SKM-1 (cell line): Measurements from ENCODE around the gene ADCY1.

Experiments
- DNase-seq: peaks from one replicate; lab custom pipeline; 2025; ENCODE audit not compliant: unreplicated experiment; lab: John Stamatoyannopoulos, UW

The ADCY1 gene

DNA sequence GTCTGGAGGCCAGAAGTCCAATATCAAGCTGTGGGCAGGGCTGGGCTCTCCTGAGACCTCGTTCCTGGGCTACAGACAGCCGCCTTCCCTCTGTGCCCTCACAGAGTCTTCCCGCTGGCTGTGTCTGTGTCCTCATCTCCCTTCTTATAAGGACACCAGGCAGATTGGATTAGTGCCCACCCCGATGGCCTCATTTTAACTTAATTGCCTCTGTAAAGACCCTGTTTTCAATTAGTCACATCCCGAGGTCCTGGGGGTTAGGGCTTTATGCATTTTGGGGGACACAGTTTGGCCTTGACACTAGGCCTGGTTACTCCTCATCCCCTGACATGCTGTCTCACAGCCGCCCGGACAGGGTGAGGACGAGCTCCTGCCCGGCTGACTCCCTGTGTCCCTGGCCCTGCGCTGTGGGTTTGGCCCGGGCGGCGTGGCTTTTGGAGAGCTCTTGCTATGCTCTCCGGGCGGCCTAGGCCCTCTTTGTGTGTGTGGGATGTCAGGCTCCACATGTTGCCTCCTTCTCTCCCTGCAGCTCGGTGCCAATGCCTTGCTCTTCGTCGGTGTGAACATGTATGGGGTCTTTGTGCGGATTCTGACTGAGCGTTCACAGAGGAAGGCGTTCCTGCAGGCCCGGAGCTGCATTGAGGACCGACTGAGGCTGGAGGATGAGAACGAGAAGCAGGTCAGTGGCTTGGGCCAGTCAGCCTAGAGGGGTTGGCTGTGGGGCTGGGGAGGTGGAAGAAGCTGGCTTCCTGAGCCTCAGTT is 18.2 kb downstream of the ADCY1 start:
- no peak for DNase-seq

GRCh38 chr7:45593121-45593541 is 19.0 kb downstream of the ADCY1 start:
- DNase-seq, result no peak

GRCh38 chr7:45593877-45594276 is 19.7 kb downstream of the ADCY1 start:
- no peak for DNase-seq

DNA sequence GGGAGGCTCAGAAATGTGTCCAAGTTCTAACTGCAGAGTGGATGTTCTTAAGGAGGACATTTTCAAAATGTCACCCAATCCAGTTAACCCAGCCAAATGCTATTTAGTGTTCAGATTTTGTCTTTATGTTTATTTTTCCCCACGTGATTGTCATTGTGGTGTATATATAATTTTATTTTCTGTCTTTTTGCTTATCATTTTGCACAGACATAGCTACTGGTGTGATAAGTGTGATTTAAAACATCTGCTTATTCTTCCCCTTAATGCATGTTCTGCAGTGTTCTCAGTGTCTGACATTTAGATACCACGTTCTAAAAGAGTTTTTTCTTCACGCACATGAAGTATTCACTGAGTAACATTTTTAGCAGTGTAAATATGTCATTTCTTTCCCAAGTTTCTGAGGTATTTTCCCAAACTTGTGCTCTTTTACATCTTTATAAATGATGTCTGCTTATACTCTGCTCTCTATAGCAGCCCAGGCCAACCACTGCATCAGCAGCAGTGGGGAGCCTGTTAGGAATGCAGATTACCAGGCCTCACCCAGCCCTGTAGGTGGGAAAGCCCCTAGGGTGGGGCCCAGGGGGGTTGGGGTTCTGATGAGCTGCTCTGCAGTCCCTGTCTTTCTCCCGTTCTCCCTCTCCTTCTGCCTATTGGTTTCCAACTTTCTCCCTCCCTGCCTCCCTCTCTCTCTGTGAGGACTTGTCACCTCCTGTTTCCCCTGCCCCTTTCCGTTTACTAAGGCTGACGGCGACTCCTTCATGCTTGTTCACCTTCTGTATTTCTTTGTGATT is 20.8 kb downstream of the ADCY1 start:
- no peak for DNase-seq

GRCh38 chr7:45595809-45596664 is 21.9 kb downstream of the ADCY1 start:
- DNase-seq, result no peak

- DNase-seq, result no peak
Observed at GRCh38 chr7:45596665-45597095, 22.5 kb downstream of the ADCY1 start.

DNA sequence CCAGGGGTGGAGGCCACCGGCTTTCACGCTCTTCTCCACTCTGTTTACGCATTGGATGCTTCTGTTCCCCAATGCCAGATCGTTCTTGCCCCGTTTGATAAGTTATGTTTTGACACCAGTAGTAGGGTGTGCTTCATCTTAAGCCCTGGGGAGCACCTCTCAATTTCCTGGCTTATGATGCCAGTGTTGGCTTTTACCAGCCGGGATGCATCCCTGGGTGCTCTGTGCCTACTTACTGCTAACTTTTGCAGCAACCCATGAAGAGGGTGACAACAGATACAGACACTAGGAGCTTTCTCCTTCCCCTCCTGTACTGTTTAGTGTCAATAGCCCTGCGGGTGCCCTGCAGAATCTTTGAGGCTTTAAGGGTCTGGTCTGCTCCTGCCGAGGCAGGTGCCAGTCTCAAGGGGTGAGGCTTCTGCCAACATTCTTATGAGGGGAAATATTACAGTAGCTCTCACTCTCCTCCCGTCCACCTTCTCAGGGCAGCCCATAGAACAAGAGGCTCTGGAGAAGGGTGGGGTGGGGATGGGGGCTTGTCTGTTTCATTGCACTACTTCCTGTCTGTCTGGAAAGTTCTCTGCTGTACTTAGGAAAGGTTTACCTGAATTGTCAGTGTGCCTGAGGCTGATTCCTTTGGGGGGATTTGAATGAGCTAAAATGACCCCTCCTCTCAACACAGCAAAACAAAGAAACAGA is 23.3 kb downstream of the ADCY1 start:
- no peak for DNase-seq

DNA sequence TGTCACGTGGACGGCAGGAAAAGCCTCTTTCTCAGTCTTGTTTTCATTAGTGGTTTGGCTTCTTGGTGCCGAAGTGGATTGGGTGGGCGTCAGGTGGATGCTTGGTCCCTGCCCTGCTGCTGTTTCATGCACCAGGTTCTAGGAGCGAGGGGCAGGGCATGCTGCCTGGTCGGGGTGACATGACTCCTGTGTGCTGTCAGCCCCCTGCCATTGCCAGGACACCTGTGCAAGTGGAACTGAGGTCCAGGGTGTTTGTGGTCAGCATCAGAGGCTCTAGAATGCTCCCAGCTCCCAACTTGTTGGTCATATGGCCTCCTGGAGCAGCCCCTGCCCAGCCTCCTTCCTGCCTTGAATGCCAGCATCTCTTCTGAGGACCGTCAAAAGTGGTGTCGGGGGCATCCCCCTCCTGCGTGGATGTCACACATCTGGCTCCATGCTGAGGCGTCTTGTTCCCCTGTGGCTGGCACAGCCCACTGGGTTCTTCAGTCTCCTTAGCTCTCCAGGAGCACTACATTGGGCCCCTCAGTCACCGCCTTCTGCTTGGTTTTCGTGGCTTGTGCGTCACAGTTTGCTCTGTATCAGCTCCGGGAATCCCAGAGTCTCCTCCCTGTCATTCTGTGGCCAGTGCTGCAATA is 24.8 kb downstream of the ADCY1 start:
- no peak for DNase-seq

DNA sequence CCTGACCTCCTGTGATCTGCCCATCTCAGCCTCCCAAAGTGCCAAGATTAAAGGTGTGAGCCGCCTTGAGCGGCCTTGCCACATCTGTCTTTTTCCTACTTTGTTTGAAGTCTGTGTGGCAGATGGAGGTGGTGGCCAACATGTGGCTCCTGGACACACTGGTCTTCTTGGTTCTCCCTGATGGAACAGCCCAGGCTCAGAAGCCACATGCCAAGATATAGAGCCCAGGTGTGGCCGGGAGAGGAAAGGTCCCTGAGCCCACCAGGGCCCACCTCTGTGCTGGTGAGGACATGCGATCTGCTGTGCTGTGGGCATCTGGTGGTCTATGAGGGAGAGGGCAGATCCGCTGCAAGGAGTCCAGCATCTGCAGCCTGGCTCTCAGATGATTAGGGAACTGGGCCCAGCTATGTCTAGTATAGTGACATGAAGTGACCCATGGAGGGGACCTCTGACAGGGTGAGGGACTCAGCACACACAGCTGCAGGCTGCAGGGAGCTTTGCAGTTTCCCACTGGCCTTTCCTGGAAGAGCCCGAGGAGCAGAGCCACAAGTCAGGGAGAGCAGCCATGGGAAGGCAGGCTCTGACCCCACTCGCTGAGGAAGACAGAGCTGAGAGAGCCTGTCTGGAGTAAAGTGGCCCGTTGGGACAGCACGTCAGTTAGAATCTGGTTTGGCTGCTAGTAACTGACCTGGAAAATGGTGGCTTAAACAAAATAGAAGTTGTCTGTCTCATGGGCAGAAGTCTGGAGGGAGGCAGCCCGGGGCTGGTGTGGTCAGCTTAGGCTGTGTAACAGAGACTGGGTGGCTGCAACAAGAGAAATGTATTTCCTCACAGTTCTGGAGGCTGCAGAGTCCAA is 25.9 kb downstream of the ADCY1 start:
- no peak for DNase-seq

DNA sequence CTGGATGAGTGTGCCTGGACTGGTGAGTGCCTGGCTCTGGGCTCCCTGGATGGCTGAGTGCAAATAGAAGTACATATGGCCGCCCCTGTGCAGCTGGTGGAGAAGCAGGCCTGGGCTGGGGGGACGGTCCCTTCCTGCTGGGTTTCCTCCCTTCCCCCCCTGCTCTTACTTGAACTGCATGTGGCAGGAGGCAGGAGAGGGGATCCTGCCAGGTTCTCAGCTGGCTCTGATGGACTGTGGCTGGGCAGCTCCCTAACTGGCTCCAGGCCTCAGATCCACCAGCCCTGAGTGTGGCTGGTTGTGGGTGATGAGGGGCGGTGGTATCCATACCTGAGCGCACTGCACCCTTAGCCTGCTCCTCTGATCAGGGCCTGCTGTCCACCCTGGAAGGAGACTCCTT is 26.9 kb downstream of the ADCY1 start:
- DNase-seq, result no peak

DNA sequence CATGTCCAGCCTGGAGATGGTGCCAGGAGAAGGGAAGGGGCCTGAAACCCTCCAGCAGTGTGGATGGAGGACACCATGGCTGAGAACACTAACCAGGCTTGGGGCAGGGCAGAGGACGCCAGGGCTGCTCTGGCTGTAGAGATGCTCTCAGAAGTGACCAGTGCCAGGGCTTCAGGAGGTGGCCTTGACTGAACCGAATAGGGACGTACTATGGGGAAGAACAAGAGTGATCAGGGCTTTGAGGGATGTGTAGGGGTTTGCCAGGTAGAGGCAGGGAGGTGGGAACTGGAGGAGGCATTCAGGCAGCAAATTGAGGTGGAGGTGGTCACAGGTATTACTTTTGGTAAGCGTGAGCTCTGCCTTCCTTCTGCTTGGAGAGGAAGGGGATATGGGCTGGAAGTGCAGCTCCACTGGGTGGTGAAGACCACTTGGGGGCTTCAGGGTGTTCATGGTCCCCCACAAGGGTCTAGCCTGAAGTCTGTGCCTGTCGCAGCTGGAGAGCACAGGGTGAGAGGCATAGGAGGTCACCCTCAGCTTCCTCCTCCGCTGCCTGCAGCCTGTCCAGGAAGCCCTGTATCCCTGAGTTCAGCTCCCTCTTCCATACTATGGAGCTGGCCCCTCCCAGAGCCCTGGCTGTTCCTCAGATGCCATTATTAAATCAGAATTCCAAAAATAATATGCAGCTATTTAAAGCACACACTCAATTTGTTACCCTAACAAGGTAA is 27.8 kb downstream of the ADCY1 start:
- DNase-seq, result no peak

DNA sequence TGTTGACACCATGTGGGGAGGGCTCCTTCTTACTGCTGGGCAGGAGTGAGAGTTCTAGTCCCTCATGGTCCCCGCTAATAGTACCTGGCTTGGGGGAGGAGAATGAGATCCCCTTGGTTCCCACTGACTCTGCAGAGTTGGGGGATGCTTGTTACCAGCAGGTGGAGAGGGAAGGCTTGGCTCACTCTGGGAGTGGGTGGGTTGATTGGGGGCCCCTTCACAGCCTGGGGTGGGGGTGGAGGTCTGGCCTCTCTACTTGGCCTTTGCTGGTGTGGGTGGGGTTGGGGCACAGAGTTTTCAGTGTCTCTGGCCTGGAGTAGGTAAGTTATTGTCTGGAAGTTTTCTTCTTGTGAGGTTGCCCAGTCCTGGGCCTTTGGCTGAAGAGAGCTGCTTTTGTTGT is 31.9 kb downstream of the ADCY1 start:
- no peak for DNase-seq

DNA sequence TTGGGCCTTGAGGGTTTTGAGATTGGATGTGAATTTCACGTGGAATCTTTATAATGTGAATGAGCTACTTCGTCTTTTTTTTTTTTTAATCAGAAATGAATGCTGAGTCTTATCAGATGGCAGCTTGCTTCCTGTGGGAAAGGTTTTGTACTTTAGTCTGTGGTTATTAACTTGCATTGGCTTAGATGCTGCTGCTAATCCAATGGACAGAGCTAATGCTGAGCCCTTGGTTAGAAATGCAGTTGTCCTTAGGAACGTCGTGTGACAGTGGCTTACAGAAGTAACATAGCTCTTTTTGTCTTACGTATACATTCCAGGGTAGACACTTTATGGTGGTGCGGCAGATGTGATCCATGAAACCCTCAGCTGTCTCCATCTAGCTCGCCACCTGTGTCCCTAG is 32.8 kb downstream of the ADCY1 start:
- DNase-seq, result no peak

GRCh38 chr7:45609180-45609579 is 35.0 kb downstream of the ADCY1 start:
- DNase-seq, result no peak

GRCh38 chr7:45610019-45610418 is 35.9 kb downstream of the ADCY1 start:
- DNase-seq, result no peak

DNA sequence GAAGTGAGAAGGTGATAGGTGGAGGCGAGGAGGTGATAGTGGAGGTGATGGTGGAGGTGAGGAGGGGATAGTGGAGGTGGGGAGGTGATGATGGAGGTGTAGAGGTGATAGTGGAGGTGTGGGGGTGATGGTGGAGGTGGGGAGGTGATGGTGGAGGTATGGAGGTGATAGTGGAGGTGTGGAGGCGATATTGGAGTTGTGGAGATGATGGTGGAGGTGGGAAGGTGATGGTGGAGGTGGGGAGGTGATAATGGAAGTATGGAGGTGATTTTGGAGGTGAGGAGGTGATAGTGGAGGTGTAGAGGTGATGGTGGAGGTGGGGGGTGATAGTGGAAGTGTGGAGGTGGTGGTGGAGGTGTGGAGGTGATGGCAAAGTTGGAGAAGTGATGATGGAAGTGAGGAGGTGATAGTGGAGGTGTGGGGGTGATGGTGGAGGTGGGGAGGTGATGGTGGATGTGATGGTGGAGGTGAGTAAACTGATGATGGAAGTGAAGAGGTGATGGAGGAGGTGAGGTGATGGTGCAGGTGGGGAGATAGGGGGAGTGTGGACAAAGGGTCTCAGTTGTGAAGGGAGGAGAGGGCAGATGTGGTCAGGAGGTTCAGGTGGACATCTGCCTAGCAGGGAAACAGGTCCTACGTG is 36.6 kb downstream of the ADCY1 start:
- DNase-seq, result no peak

- no peak for DNase-seq
Observed at GRCh38 chr7:45617166-45617565, 43.0 kb downstream of the ADCY1 start.

- DNase-seq, result no peak
Observed at GRCh38 chr7:45622058-45622457, 47.9 kb downstream of the ADCY1 start.
